OCI-LY1 (cell line): ENCODE results near the gene UBR3.

ENCODE experiments used
- CTCF ChIP-seq: fragments of 200-600 bp; sonication (generic), shearing (Covaris generic); IDR thresholded peaks from 2 replicates; pipeline ENCODE4 v1.5.1; 2017; ENCODE audit warnings: mild to moderate bottlenecking, antibody characterized with exemption, low read length, moderate library complexity, mixed read lengths
- EZH2 ChIP-seq: fragments of 200-600 bp; sonication (generic), shearing (Covaris generic); IDR thresholded peaks from 2 replicates; pipeline ENCODE4 v1.8.0; 2017; ENCODE audit warnings: borderline replicate concordance, mixed run types, mild to moderate bottlenecking, antibody characterized with exemption, low read length, moderate library complexity, mixed read lengths

GRCh38 chr2:169868951-169869350 is 41.7 kb downstream of the UBR3 start:
- TF ChIP-seq EZH2 (no peak), CTCF (no peak)
